ENCODE data around the gene TMEM87B.

DNA sequence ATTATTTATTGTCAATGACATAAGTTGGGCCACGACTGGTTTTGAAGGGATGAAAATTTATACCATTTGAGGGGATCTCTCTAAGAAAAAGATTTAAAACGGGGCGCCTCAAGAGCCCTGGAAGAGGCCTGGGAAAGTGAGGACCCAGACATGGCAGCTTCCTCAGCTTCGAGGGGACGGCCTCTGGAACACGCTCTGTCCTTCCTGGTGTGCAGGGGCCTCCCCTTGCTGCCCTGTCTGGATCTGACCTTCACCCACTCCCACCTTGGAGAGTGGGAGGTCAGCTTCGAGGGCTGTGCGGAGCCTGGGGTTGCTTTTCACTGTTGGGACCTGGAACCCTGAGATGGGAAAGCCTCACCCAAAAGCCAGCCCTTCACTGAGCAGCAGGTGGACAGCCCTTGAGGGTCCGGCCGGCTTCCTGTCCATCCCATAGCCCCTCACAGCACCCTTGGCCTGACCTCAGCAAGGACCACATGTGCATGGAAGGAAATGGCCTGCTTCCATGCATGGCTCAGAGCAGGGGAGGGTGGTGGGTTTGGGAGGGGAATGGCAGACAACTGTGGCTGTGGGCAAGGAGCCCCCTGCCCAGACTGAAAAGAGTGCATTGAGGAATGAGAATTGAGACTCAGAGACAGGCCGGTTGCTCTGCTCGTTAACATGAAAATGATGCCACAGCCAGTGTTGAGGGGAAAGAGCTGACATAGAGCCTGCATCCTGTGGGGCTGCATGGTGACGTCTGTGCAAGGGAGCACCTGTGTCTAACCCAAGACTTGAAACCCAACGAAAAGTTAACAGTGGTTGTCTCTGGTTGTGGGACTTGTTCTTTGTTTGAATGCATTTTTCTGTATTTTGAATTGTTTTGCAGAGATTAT lies 99.4 kb downstream of the TMEM87B start:
- TF ChIP-seq EZH2phosphoT487 (IDR thresholded peaks at IDR 0.05; ENCODE audit: insufficient read depth, low read depth) = no peak
- no peak for TF ChIP-seq EZH2 (IDR thresholded peaks at IDR 0.05; ENCODE audit: insufficient read depth, poor library complexity, severe bottlenecking)

All from GM23248 (cell line).